GOT3 (cell line): ENCODE results near the gene QSOX2.
"Not testable (repeated sequence)": the region's sequence is repeated elsewhere in the genome, so short reads cannot be mapped to it uniquely, and the experiment has no call there.

ENCODE experiments used
- DNase-seq: peaks from one replicate; lab custom pipeline; 2025; ENCODE audit warnings: mixed read lengths; lab: John Stamatoyannopoulos, UW

Gene QSOX2

DNA sequence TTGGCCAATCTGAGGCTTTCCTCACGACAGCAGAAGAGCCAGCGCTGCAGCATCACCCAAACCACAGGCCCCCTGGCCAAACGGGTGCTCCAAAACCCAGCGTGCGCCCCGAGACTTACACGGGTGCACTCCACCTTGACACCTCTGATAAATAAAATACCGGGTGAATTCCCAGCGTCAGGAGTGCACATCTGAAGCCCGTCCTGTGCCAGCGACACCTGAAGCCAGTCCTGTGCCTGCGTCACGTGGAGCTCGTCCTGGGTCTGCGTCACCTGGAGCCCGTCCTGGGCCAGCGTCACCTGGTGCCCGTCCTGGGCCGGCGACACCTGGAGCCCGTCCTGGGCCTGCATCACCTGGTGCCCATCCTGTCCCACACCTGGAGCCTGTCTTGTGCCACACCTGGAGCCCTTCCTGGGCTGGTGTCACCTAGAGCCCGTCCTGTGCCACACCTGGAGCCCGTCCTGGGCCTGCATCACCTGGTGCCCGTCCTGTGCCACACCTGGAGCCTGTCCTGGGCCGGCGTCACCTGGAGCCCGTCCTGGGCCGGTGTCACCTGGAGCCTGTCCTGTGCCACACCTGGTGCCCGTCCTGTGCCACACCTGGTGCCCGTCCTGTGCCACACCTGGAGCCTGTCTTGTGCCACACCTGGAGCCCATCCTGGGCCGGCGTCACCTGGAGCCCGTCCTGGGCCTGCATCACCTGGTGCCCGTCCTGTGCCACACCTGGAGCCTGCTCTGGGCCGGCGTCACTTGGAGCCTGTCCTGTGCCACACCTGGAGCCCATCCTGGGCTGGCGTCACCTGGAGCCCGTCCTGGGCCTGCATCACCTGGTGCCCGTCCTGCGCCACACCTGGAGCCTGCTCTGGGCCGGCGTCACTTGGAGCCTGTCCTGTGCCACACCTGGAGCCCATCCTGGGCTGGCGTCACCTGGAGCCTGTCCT is 8.9 kb downstream of the QSOX2 start:
- DNase-seq: not testable (repeated sequence)

GRCh38 chr9:136235709-136236455 is 9.7 kb downstream of the QSOX2 start:
- no peak for DNase-seq

DNA sequence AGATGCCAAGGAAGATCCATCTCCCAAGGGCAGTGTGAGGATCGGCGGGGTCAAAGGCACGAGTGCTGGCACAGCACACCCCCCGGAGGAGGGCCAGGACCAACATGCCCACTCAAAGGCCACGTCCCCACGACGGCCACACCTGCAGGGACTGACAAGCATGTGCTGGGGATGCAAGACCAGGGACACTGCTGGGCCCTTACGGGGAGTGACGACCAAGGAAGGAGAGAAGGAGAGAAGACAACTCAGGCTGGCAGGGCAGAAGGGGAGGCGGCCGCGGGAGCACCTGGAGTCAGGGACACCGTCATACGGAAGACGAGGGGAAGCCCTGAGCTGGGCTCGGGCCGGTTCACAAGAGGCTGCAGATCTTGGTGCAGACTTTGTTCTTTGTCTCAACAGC is 10.4 kb downstream of the QSOX2 start:
- DNase-seq: no peak

- no peak for DNase-seq
Measured at GRCh38 chr9:136234597-136234996, 11.0 kb downstream of the QSOX2 start.

GRCh38 chr9:136233868-136234267 is 11.7 kb downstream of the QSOX2 start:
- no peak for DNase-seq

DNA sequence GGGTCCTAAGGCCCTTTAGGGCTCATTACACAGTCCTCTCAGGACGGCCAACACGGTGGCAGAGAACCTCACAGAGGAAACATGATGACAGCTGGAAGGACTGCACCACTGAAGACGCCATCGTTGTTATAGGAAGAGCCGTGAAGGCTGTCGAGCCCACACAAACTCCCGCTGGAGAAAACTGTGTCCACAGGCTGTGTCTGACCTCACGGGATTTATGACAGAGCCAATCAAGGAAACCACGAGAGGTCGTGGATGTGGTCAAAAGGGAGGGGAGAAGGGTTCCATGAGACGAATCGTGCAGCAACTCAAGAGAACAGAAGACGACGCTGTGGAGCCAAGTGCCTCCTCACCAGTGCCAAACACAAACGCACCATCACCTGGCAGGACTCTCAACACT is 12.2 kb downstream of the QSOX2 start:
- no peak for DNase-seq

DNA sequence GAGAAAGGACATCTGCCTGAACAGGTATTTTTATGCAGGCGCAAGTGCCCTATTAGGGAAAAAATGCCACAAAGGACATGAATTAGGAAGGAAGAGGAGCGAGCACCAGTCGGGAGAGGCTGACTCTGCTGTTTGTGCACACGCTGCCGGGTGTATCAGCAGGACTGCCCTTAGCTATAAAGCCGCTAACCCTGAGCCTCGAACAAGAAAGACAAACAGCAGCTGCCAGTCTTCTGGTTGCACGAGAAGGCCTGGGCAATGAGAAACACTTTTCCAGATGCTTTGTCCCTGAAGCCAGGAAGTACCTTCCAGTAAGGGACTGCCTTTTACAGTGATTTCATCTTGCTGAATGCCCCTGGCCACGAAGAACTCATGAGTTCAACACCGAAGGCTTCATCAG is 12.6 kb downstream of the QSOX2 start:
- no peak for DNase-seq

DNA sequence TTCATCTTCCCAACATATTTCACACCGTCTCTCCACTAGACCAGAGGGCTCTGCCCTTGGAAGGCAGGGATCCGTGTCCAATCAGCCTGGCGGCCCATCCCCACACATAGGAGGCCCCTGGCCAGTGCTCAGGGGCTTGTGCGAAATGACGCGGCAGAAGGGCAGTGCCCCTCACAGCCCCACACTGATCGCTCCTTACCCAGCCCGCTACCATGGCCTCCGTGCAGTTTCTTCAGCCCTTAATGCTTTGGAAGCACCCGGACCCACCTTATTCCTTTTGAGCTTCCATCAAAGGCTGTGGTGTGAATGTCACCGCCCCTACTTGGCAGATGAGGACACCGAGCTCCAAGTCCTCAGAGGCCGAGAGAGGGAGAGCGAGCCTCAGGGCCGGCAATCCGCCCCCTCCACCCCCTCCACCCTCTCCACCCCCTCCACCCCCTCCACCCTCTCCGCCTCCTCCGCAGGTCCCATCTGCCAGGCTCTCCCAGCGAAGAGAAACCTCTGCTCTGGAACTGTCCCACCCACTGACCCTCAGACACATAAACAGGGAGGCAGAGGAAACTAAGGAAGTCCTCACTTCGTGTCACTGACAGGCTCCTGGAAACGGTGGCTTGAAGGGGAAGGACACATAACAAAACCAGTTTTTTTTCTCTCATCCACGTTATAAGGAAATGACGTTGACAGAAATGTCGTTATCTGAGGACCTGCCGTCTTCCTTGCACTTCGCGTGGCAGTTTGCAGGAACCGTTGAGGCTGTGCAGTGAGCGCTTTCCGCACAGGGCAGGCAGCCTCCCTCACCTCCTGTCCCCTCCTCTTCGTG is 13.9 kb downstream of the QSOX2 start:
- DNase-seq: no peak

GRCh38 chr9:136230773-136231172 is 14.8 kb downstream of the QSOX2 start:
- DNase-seq: no peak

- no peak for DNase-seq
Measured at GRCh38 chr9:136230365-136230764, 15.2 kb downstream of the QSOX2 start.

DNA sequence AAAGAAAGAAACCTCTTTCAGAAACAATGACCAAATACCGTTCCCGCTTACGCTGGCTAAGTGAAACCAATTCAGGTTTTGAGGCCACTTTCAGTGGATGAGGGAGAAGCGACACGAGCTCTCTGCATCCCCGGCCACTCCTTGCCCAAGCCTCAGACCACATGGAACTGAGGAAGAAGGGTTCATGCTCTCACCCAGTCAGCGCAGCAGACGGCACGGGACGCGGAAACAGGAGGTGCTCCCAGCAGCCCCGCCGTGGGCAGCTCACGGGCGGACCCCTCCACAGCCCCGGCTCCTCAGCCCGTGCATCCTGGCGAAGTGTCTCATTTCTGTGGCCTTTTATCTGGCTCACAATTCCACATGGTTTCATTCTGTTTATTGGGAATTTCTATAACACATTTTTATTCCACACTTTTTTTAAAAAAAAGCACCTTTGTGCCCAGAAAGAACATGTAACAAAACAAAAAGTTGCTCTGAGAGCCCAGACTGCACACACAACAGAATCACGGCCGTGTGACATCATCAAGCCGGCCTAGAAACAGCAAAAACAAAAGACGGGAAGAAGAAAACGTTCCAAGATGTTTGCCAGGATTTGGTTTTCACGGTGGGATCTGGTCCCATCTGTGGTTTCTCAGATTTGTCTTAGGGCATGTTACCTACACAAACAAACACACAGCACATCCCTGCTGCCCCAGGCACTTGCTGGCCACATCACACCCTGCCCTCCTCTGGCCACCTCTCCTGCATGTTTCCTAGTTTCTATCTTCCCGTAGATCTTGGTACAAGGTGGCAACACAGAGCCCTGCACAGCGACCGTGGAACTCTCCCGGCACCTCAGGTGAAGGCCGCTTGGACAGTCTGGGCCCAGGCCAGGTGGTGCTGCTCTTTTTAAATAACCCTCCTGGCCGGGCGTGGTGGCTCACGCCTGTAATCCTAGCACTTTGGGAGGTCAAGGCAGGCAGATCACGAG is 16.2 kb downstream of the QSOX2 start:
- no peak for DNase-seq

DNA sequence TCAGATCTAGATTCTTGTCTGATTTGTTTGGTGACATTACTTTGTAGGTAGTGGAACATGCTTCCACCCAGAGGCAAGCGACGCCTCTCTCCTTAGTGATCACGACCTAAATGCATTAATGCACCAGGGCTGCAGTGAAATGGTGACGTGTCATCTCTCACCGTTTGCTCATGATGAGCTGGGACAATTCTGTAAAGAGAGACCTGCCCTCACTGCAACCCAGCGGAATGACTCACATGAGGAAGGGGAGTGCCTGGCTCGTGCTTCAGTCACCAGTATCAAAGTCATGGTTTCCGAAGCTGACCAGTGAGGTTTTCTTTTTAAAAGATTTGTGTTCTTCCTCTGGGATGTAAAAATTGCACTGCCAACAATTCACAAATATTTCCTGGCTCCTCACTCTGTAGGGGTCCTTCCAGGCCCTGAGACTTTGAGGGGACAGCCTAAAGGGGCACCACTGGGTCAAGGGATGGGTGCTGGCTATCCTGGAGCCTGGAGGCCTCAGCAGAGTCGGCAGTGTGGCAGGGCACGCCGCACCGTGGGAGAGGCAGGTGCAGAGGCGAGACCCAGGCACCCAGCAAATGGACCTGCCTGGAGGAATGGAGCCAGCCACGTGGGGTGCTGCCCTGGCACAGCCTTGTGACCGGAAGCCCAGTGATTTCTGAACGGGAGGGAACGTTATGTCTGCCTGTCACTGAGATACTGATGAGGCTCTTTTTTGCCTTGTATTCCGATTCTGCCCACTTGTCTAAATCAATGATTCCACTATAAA is 17.3 kb downstream of the QSOX2 start:
- no peak for DNase-seq

GRCh38 chr9:136226680-136227407 is 18.8 kb downstream of the QSOX2 start:
- no peak for DNase-seq

GRCh38 chr9:136225748-136226679 is 19.6 kb downstream of the QSOX2 start:
- DNase-seq: no peak

DNA sequence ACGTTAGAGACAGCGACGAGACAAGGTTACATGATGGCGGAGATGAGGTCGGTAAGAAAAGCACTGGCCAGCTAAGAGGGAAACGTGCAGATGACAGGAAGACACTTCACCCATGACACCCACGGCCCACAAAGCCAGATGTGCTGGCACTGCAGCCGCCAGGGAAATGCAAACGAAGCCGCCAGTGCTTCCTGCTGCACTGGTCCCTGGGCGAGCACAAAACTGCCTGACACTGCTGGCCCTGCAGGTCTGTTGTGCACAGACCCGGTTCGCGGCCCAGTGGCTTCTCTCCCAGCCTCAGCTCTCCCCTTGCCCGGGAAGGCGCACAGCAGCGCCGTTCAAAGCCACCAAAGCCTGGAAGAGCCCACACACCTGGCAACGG is 20.3 kb downstream of the QSOX2 start:
- no peak for DNase-seq

GRCh38 chr9:136223871-136224640 is 21.6 kb downstream of the QSOX2 start:
- no peak for DNase-seq

GRCh38 chr9:136222906-136223285 is 22.7 kb downstream of the QSOX2 start:
- no peak for DNase-seq
